Tibial artery (tissue), 4 donors: ENCODE measurements around the gene CHAC1.
"Not testable (repeated sequence)": the region's sequence is repeated elsewhere in the genome, so short reads cannot be mapped to it uniquely, and the experiment has no call there.

Experiments
- DNase-seq, 2 donors: peaks; one replicate each; pipeline ENCODE4 v3.0.0-alpha.2; 2019
- H3K27ac ChIP-seq, 2 donors: fragments of 200-600 bp; sonication (generic) in 1 of 2; 1 replicate in 1 of 2; 2 replicates in 1 of 2; pipeline ENCODE4 v1.5.1; 2018 to 2019; ENCODE audit warnings: mild to moderate bottlenecking in 1 of 2
- H3K27me3 ChIP-seq, 2 donors: fragments of 200-600 bp; sonication (generic) in 1 of 2; one replicate each; pipeline versions ENCODE4 v1.5.1 to v1.6.0; 2016 to 2019
- H3K36me3 ChIP-seq, 3 donors: fragments of 200-600 bp; sonication (generic) in 2 of 3; one replicate each; pipeline ENCODE4 v1.5.1; 2016 to 2019; ENCODE audit warnings: mild to moderate bottlenecking in 2 of 3
- H3K4me1 ChIP-seq, 4 donors: fragments of 200-600 bp; sonication (generic) in 2 of 4; 1 replicate in 3 of 4; 2 replicates in 1 of 4; pipeline ENCODE4 v1.5.1; 2016 to 2019
- H3K4me3 ChIP-seq, 2 donors: fragments of 200-600 bp; sonication (generic) in 1 of 2; 1 replicate in 1 of 2; 2 replicates in 1 of 2; pipeline ENCODE4 v1.5.1; 2018 to 2019; ENCODE audit warnings: mild to moderate bottlenecking in 2 of 2
- H3K9me3 ChIP-seq, 3 donors: fragments of 200-600 bp; sonication (generic) in 1 of 3; one replicate each; pipeline ENCODE4 v1.5.1; 2016 to 2019
- intact Hi-C: fragments of 100-400 bp; cut with DNase I; formaldehyde crosslinking; loops from one replicate; pipeline ENCODE4 v1.15.0; 2023; ENCODE audit warnings: low total_unique reads
- TF ChIP-seq, protein P1 (sequence below), 2 experiments: fragments of 200-600 bp in 1 of 2; fragments of 450-650 bp in 1 of 2; IDR thresholded peaks; one replicate each; pipeline ENCODE4 v1.5.1; 2017 to 2019; ENCODE audit warnings: antibody characterized with exemption in 2 of 2, mild to moderate bottlenecking in 1 of 2, moderate library complexity in 1 of 2

CHAC1 gene

DNA sequence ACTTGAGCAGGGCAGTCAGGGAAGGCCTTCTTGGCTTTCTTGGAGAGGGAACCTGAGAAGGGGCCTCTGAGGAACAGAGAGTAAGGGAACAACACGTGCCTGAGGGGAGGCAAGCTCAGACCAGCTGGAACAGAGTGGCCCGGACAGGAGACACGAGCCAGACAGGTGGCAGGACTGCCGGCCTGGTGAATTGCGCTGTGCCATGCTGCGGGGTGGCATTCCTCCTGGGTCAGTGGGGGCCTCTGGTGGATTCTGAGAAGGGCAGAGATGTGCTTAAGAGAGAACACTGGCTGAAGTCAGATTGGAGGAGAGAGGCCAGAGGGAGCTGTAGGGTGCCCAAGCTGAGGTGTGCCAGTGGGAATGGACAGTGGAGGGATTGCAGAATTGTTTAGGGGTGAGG is 4.9 kb downstream of the CHAC1 start:
- peaks cover 0 to 48% (median 32%) of the 10 kb centered on the region in 4 donors for H3K4me1 ChIP-seq
- TF ChIP-seq, protein P1, sequence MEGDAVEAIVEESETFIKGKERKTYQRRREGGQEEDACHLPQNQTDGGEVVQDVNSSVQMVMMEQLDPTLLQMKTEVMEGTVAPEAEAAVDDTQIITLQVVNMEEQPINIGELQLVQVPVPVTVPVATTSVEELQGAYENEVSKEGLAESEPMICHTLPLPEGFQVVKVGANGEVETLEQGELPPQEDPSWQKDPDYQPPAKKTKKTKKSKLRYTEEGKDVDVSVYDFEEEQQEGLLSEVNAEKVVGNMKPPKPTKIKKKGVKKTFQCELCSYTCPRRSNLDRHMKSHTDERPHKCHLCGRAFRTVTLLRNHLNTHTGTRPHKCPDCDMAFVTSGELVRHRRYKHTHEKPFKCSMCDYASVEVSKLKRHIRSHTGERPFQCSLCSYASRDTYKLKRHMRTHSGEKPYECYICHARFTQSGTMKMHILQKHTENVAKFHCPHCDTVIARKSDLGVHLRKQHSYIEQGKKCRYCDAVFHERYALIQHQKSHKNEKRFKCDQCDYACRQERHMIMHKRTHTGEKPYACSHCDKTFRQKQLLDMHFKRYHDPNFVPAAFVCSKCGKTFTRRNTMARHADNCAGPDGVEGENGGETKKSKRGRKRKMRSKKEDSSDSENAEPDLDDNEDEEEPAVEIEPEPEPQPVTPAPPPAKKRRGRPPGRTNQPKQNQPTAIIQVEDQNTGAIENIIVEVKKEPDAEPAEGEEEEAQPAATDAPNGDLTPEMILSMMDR (IDR thresholded peaks at IDR 0.05) = no peak
- peak overlapping the region; percentile 70 to 72 for H3K27ac ChIP-seq
- DNase-seq = no peak
- intact Hi-C loops = no loop called here
- no peaks in the 10 kb centered on the region for H3K9me3 ChIP-seq
- H3K4me3 ChIP-seq = no peak overlapping the region
- H3K27me3 ChIP-seq = no peaks in the 10 kb centered on the region
- H3K36me3 ChIP-seq = no peaks in the 10 kb centered on the region

DNA sequence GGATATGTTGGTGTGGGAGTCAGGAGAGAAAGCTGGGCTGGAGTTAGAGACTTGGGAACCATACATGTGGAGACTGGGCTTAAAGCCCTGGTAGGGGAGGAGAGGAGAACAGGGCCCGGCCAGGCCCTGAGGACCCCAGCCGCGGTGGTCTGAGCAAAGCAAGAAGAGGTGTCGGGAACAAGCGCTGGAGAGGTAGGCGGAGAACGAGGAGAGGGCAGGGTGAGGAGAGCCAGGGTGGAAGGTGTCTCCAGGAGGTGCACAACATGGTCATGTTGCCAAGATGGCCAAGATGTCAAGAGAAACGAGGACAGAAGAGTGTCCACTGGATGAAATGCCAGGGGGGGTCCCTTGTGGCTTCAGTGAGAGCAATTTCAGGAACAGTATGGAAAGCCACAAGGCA is 5.5 kb downstream of the CHAC1 start:
- DNase-seq = no peak
- TF ChIP-seq, protein P1 (IDR thresholded peaks at IDR 0.05) = no peak
- Histone ChIP-seq H3K9me3 (no peaks in the 10 kb centered on the region), H3K4me1 (peaks cover 0 to 47% (median 30%) of the 10 kb centered on the region in 4 donors), H3K27ac (peak overlapping the region; percentile 70 to 72), H3K4me3 (no peak overlapping the region), H3K36me3 (no peaks in the 10 kb centered on the region), H3K27me3 (no peaks in the 10 kb centered on the region)
- intact Hi-C loops = loop anchor here (1.0 kb wide), 1 partner anchor 25 kb away; no protein-coding TSS in a partner anchor

DNA sequence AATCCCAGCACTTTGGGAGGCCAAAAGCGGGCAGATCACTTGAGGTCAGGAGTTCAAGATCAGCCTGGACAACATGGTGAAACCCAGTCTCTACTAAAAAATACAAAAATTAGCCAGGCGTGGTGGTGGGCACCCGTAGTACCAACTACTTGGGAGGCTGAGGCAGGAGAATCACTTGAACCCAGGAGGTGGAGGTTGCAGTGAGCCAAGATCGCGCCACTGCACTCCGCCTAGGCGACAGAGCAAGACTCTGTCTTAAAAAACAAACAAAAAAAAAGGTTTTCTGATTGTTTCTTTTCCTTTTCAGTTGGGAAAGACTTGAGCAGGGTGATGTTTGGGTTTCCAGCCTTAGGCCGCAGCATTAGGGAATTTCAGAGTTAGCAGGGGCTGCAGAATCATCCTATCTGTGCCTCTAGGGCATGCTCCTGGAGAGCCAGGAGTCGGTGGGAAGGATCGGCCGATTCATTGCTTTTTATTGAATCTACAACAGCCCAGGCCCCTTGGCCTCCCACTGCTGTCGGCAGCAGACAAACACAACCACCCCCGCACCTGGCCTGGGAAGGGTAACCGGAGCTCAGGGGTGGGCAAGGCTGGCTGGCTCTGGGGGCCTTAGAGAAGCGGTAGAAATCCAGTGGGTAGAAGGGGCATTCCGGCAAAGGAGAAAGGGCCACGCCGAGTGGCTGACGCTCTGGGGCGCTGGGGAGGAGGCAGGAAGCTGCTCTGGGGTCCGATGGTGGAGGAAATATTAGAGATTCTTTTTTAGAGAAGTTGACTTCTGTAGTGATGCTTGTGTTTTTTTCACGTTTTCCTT is 6.3 kb downstream of the CHAC1 start:
- intact Hi-C loops = loop anchor here (1.0 kb wide), 1 partner anchor 24 kb away; no protein-coding TSS in a partner anchor
- peaks cover 0 to 38% (median 24%) of the 10 kb centered on the region in 4 donors for H3K4me1 ChIP-seq
- TF ChIP-seq, protein P1 (IDR thresholded peaks at IDR 0.05) = no peak
- no peaks in the 10 kb centered on the region for H3K27me3 ChIP-seq
- no peak overlapping the region for H3K27ac ChIP-seq
- no peaks in the 10 kb centered on the region for H3K36me3 ChIP-seq
- no peak overlapping the region for H3K4me3 ChIP-seq
- no peak for DNase-seq
- H3K9me3 ChIP-seq = no peaks in the 10 kb centered on the region

DNA sequence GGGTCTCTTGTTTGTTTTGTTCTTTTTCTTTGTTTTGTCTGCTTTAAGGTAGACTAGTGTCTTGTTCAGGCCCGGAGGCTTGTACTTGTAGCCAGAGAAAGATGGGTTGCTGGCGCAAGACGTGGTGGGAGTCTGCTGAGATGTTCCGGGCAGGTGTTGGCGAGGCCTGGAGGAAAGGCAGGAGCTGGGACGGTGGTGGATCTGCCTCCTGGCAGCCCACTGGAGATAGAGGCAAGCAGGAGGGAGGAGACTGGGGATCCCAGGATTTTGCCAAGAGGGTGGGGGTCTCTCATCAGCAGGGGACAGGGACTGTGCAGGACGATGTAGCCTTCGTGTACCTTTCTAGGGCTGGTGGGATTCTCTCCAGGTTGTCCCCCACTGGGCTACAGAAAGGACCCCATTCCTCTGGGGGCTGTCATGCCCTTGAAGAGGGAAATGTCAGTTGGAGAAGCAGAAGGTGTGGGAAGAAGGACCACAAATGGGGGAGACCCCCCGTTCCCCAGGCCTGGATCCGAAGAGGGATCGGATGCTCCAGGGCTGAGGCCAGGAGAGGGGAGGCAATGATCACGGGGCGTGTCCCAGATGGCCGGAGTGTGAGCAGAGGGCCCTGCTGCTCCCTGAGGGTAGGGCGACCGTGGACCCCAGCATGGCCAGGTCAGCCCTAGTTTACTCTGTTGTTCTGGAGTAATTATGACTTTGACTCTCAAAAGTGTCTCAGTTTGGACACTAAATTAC is 7.0 kb downstream of the CHAC1 start:
- Histone ChIP-seq H3K36me3 (no peaks in the 10 kb centered on the region), H3K27me3 (no peaks in the 10 kb centered on the region), H3K4me3 (no peak overlapping the region), H3K9me3 (no peaks in the 10 kb centered on the region), H3K4me1 (peaks cover 0 to 31% (median 24%) of the 10 kb centered on the region in 4 donors), H3K27ac (no peak overlapping the region)
- TF ChIP-seq, protein P1 (IDR thresholded peaks at IDR 0.05) = no peak
- no peak for DNase-seq
- intact Hi-C loops = no loop called here

DNA sequence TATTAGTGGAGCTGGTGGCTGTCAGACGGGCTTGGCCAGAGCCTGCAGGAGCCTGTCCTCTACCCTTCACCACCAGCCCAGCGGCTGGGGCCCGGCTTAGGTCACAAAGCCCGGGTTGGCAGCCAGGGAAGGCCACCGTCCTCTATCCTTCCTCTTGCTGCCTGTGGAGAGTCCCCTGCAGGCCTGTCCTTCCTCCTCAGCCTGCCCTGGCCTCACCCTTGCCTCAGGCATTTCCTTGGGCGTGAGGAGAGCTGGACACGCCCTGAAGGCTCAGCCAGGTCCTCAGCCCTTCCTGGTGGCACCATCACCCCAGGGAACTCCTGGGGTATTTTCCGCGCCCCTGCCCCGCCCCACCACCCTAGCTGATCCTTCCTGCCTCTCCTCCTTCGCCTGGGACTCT is 7.7 kb downstream of the CHAC1 start:
- intact Hi-C loops = no loop called here
- H3K9me3 ChIP-seq = no peaks in the 10 kb centered on the region
- no peaks in the 10 kb centered on the region for H3K27me3 ChIP-seq
- H3K27ac ChIP-seq = no peak overlapping the region
- TF ChIP-seq, protein P1 (IDR thresholded peaks at IDR 0.05) = no peak
- peaks cover 0 to 25% (median 19%) of the 10 kb centered on the region in 4 donors for H3K4me1 ChIP-seq
- no peaks in the 10 kb centered on the region for H3K36me3 ChIP-seq
- H3K4me3 ChIP-seq = no peak overlapping the region
- DNase-seq = no peak

DNA sequence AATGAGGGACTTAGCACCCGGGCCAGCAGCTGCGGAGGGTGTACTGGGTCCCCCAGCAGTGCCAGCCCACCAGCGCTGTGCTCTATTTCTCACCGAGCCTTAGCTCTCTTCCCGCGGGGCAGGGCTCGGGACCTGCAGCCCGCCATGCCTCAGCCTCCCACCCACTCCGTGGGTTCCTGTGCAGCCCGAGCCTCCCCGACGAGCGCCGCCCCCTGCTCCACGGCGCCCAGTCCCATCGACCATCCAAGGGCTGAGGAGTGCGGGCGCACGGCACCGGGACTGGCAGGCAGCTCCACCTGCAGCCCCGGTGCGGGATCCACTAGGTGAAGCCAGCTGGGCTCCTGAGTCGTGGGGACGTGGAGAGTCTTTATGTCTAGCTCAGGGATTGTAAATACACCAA is 8.5 kb downstream of the CHAC1 start:
- H3K4me1 ChIP-seq = peaks cover 0 to 21% (median 13%) of the 10 kb centered on the region in 4 donors
- intact Hi-C loops, H3K27ac ChIP-seq, DNase-seq, H3K27me3 ChIP-seq, H3K9me3 ChIP-seq, H3K4me3 ChIP-seq, H3K36me3 ChIP-seq: not testable (repeated sequence)

DNA sequence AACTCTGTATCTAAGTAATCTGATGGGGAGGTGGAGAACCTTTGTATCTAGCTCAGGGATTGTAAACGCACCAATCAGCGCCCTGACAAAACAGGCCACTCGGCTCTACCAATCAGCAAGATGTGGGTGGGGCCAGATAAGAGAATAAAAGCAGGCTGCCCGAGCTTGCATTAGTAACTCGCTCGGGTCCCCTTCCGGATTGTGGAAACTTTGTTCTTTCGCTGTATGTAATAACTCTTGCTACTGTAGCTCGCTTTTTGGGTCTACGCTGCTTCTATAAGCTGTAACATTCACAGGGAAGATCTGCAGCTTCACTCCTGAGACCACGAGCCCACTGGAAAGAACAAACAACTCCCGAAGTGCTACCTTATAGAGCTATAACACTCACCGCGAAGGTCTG is 9.0 kb downstream of the CHAC1 start:
- DNase-seq, H3K36me3 ChIP-seq, H3K27ac ChIP-seq, H3K4me3 ChIP-seq, H3K27me3 ChIP-seq, H3K9me3 ChIP-seq, intact Hi-C loops: not testable (repeated sequence)
- H3K4me1 ChIP-seq = peaks cover 0 to 15% (median 7%) of the 10 kb centered on the region in 4 donors
